Coronary artery (tissue), 2 donors: ENCODE data around the gene CHST11.
"Not testable (repeated sequence)": the region's sequence is repeated elsewhere in the genome, so short reads cannot be mapped to it uniquely, and the experiment has no call there.

Source experiments
- DNase-seq: peaks from one replicate; pipeline ENCODE4 v3.0.0-alpha.2; 2017; ENCODE audit warnings: low spot score
- H3K27ac ChIP-seq, 2 donors: fragments of 200-600 bp; sonication (generic); one replicate each; pipeline ENCODE4 v1.5.1; 2016 to 2019
- H3K4me3 ChIP-seq: fragments of 200-600 bp; sonication (generic); 2 replicates; pipeline ENCODE4 v1.5.1; 2016; ENCODE audit warnings: mild to moderate bottlenecking, moderate library complexity
- CTCF ChIP-seq: fragments of 200-600 bp; sonication (generic); IDR thresholded peaks from one replicate; pipeline ENCODE4 v1.5.1; 2019; ENCODE audit warnings: antibody characterized with exemption

Gene CHST11

GRCh38 chr12:104610513-104611235 lies 153.9 kb downstream of the CHST11 start:
- no peak for TF ChIP-seq CTCF
- no peak for DNase-seq
- Histone ChIP-seq H3K4me3 (no peak overlapping the region), H3K27ac (no peak overlapping the region)

DNA sequence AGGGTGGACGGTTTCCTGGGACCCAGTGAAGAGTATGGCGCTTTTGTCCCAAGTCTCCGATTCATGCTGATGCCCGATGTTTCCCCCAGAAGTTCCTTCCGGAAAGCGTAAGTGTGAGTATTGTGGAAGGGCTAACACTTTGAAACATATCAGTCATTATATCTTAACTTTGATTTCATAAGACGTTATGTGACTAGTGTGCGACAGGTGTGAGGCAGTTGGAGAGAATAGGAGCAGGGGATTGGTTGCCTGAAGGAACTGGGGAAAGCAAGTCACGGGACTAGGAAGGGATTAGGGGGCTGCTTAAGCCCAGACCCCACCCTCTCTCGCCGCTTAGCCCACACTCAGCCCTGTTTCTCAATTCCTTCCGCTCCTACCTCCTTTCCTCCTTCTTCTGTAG lies 154.9 kb downstream of the CHST11 start:
- no peak for DNase-seq
- no peak for TF ChIP-seq CTCF
- no peak overlapping the region for H3K27ac ChIP-seq
- H3K4me3 ChIP-seq, result no peak overlapping the region

GRCh38 chr12:104613372-104613771 lies 156.6 kb downstream of the CHST11 start:
- H3K4me3 ChIP-seq, DNase-seq, H3K27ac ChIP-seq: not testable (repeated sequence)

DNA sequence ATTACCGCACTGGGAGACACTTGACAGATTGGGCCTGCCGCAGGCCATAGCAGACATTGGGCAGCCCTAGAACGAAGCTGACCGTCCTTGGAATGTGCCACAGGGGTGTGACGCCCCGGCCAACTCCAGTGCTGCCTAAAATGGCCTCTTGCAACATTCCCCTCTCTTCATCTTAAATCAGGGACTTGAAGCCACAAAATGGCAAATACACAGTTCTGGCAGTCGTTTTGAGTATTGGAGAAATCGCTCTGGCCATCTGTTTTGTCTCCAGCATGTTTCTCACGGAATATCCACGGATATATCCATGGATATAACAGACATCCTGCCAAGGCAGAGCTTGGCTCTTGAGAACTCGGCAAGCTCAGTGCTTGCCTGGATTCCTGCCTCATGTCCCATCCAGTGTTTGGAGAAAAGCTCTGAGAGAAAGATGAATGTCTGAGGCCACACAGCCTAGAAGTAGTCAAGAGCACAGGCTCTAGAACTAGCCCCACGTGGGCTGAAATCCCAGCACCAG lies 158.4 kb downstream of the CHST11 start:
- peak; percentile 83 for DNase-seq
- no peak for TF ChIP-seq CTCF
- no peak overlapping the region for H3K4me3 ChIP-seq
- H3K27ac ChIP-seq, result peak overlapping the region; percentile 40 to 74

DNA sequence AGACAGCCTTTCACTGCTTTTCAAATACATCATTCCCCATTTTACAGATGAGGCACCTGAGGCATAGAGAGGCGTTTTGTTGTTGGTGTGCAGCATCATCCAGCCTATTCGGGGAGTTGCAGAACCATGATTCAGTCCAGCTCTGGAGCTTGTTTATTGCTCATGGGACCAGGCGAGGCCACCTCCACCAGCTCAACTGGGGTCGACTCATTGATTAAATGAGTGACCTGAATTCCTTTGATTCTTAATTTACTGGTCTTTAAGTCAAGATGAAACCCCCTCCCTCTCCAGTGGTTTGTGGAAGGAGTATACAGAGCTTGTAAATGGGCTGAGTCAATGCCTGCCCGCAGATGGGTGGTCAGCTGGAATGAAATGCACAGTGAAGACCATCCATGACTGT lies 161.9 kb downstream of the CHST11 start:
- Histone ChIP-seq H3K4me3 (no peak overlapping the region), H3K27ac (peak overlapping the region in 1 of 2 donors; percentile 40)
- DNase-seq, result no peak
- TF ChIP-seq CTCF, result no peak

DNA sequence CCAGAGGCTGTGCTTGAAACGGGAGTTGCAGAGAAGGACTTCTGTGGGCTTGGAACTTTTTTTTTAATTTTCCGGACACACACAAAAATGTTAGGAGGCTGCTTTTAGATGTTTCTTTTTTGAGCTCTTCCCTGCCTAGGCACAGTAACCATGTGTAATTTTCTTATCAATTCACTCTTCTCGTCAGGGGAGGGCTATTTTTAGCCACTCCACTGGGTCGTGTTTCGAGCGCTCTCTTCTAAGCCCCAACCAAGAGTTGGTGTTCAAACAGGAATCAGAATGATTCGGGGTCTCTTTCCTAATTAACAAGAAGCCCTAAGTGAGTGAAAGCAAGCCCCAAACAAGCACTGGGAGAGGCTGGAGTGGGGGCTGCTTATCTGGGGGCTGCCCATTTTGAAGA lies 162.6 kb downstream of the CHST11 start:
- DNase-seq, result no peak
- no peak overlapping the region for H3K4me3 ChIP-seq
- H3K27ac ChIP-seq, result peak overlapping the region in 1 of 2 donors; percentile 12
- TF ChIP-seq CTCF, result no peak

DNA sequence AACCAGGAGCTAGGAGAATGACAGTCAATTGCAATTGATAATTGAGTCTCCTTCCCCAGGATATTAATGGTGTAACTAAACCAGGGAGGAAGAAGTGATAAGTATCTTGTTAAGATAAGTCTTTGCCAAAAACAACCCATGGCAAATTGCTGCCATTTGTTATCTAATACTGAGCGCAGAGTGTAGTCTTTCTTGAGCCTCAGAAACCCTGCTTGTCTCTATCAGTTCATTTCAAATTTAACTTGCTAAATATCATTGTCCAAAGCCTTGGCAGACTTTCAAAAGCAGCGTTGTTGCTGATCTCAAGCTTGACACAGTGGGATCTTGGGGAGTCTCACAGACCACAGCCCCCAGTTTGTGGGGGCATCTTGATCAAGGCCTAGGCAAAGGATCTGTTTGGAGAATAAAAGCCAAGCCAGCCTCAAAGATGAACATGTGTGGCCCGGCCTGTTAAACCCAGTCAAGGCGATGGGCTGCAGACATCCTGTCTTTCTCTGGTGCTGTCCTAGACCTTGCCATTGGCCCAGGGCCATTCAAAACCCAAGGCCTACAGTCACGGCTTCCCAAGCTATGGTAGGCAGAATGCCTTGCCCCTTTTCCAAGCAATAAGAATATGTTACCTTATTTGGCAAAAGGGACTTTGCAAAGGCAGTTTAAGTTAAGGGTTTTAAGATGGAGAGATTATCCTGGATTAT lies 164.2 kb downstream of the CHST11 start:
- no peak for DNase-seq
- Histone ChIP-seq H3K27ac (peak overlapping the region; percentile 51 to 56), H3K4me3 (no peak overlapping the region)
- no peak for TF ChIP-seq CTCF
